H1 (cell line): ENCODE results near the gene DMPK. TPM values are rescaled to one million over a fixed set of nuclear protein-coding genes. Genes with fewer than 3 reads are reported as not detected.
A peak's percentile ranks its signal among the peaks of the same experiment; 100 is the strongest.

ENCODE experiments used
- CTCF ChIA-PET: fragments of 300-600 bp; sonication (Branson Sonifier 250); formaldehyde crosslinking; loops from one replicate; lab custom pipeline; 2021; ENCODE audit not compliant: partially characterized antibody; lab: Charles Lee
- POLR2A ChIA-PET: fragments of 300-600 bp; sonication (Branson Sonifier 250); formaldehyde crosslinking; loops from one replicate; lab custom pipeline; 2021; ENCODE audit warnings: inconsistent platforms; ENCODE audit not compliant: partially characterized antibody; lab: Charles Lee
- DNase-seq, 2 experiments: peaks; one replicate each; pipeline versions ENCODE4 v3.0.0 to v3.0.0-alpha.2; 2010 to 2022; ENCODE audit warnings: low spot score in 2 of 2, low read depth in 1 of 2, mixed read lengths in 1 of 2
- FAIRE-seq: peaks from 2 replicates; lab custom pipeline; 2011; peaks lifted over from hg19 to GRCh38; lab: Jason Lieb, UNC
- H2AFZ ChIP-seq: 2 replicates; pipeline ENCODE4 v1.8.1; 2012; ENCODE audit warnings: low read length, inconsistent platforms
- H2AK5ac ChIP-seq: 2 replicates; pipeline ENCODE4 v1.6.1; 2013; ENCODE audit warnings: low read depth, low read length
- H2BK120ac ChIP-seq: replicated peaks from 2 replicates; pipeline ENCODE3; 2013; ENCODE audit warnings: low read depth, low read length, inconsistent platforms
- H2BK12ac ChIP-seq: 2 replicates; pipeline ENCODE4 v1.6.1; 2013; ENCODE audit warnings: low read depth, low read length
- H2BK15ac ChIP-seq: 2 replicates; pipeline ENCODE4 v1.6.1; 2013; ENCODE audit warnings: low read length
- H2BK20ac ChIP-seq: 2 replicates; pipeline ENCODE4 v1.6.1; 2013; ENCODE audit warnings: low read length
- H2BK5ac ChIP-seq: 2 replicates; pipeline ENCODE4 v1.6.1; 2013; ENCODE audit warnings: low read depth, low read length
- H3K14ac ChIP-seq: 2 replicates; pipeline ENCODE4 v1.6.1; 2013; ENCODE audit warnings: inconsistent platforms; ENCODE audit not compliant: insufficient read length
- H3K18ac ChIP-seq: 2 replicates; pipeline ENCODE4 v1.6.1; 2013; ENCODE audit warnings: low read length; ENCODE audit errors: extremely low read depth
- H3K23ac ChIP-seq: 2 replicates; pipeline ENCODE4 v1.6.1; 2013; ENCODE audit warnings: inconsistent platforms; ENCODE audit not compliant: insufficient read length
- H3K23me2 ChIP-seq: 2 replicates; pipeline ENCODE4 v1.6.1; 2013; ENCODE audit warnings: low read depth, low read length
- H3K27ac ChIP-seq: 2 replicates; pipeline ENCODE4 v1.6.1; 2011; ENCODE audit warnings: low read depth, low read length, inconsistent platforms
- H3K27me3 ChIP-seq, 4 experiments: replicated peaks in 1 of 4; 1 replicate in 1 of 4; 2 replicates in 3 of 4; pipeline versions ENCODE4 v1.6.1 to v1.8.1; 2011 to 2013; ENCODE audit warnings: low read length in 3 of 4, mild to moderate bottlenecking in 3 of 4, inconsistent platforms in 2 of 4, mixed read lengths in 2 of 4, moderate library complexity in 1 of 4; ENCODE audit not compliant: control insufficient read depth in 3 of 4, insufficient read depth in 3 of 4; ENCODE audit errors: extremely low read depth in 1 of 4
- H3K36me3 ChIP-seq, 4 experiments: 2 replicates each; pipeline versions ENCODE4 v1.6.1 to v1.8.1; 2011 to 2013; ENCODE audit warnings: mild to moderate bottlenecking in 4 of 4, low read length in 3 of 4, moderate library complexity in 2 of 4, control low read depth in 1 of 4, inconsistent platforms in 1 of 4; ENCODE audit not compliant: insufficient read depth in 4 of 4, control insufficient read depth in 2 of 4
- H3K4ac ChIP-seq: replicated peaks from 2 replicates; pipeline ENCODE3; 2013; ENCODE audit warnings: low read length, low read depth, mixed read lengths, inconsistent platforms; ENCODE audit not compliant: insufficient read length
- H3K4me1 ChIP-seq, 4 experiments: replicated peaks in 1 of 4; 1 replicate in 1 of 4; 2 replicates in 3 of 4; pipeline versions ENCODE4 v1.6.1 to v1.8.1; 2011 to 2013; ENCODE audit warnings: low read length in 3 of 4, inconsistent platforms in 2 of 4, mixed read lengths in 1 of 4; ENCODE audit not compliant: insufficient read depth in 4 of 4, control insufficient read depth in 3 of 4
- H3K4me2 ChIP-seq, 2 experiments: 2 replicates each; pipeline versions ENCODE4 v1.6.1 to v1.8.1; 2011 to 2013; ENCODE audit warnings: low read depth in 2 of 2, low read length in 2 of 2, control low read depth in 1 of 2, inconsistent platforms in 1 of 2, mild to moderate bottlenecking in 1 of 2; ENCODE audit not compliant: insufficient read depth in 1 of 2
- H3K4me3 ChIP-seq, 4 experiments: fragments of 200-600, 300-600 bp in 1 of 4; sonication (generic), shearing (Covaris generic), sonication (Bioruptor Twin) in 1 of 4; 2 replicates each; pipeline versions ENCODE4 v1.5.1 to v1.8.1; 2011 to 2016; ENCODE audit warnings: low read length in 4 of 4, low read depth in 3 of 4, control low read depth in 2 of 4, inconsistent platforms in 2 of 4, mild to moderate bottlenecking in 2 of 4, mixed read lengths in 1 of 4, moderate library complexity in 1 of 4; ENCODE audit not compliant: insufficient read depth in 2 of 4; ENCODE audit errors: extremely low read depth in 1 of 4
- H3K56ac ChIP-seq: replicated peaks from 2 replicates; pipeline ENCODE3; 2013; ENCODE audit warnings: low read depth, mild to moderate bottlenecking, mixed read lengths, low read length, inconsistent platforms; ENCODE audit not compliant: insufficient read length
- H3K79me1 ChIP-seq: 2 replicates; pipeline ENCODE4 v1.6.1; 2013; ENCODE audit warnings: low read depth, low read length, control low read depth
- H3K79me2 ChIP-seq, 2 experiments: 2 replicates each; pipeline versions ENCODE4 v1.6.1 to v1.8.1; 2012 to 2013; ENCODE audit warnings: low read length in 2 of 2, mild to moderate bottlenecking in 2 of 2, inconsistent platforms in 1 of 2; ENCODE audit not compliant: insufficient read depth in 2 of 2, control insufficient read depth in 1 of 2
- H3K9ac ChIP-seq, 4 experiments: replicated peaks in 1 of 4; 1 replicate in 1 of 4; 2 replicates in 3 of 4; pipeline versions ENCODE4 v1.6.1 to v1.8.1; 2011 to 2013; ENCODE audit warnings: low read depth in 3 of 4, low read length in 3 of 4, control low read depth in 2 of 4, mild to moderate bottlenecking in 2 of 4, moderate library complexity in 2 of 4, inconsistent platforms in 1 of 4; ENCODE audit errors: extremely low read depth in 1 of 4
- H3K9me3 ChIP-seq, 2 experiments: 2 replicates each; pipeline versions ENCODE4 v1.6.1 to v1.8.1; 2012 to 2013; ENCODE audit warnings: mild to moderate bottlenecking in 2 of 2, moderate library complexity in 2 of 2, control low read depth in 1 of 2, inconsistent platforms in 1 of 2, low read depth in 1 of 2, low read length in 1 of 2, mixed read lengths in 1 of 2; ENCODE audit not compliant: insufficient read depth in 2 of 2
- H4K20me1 ChIP-seq, 2 experiments: replicated peaks in 1 of 2; 2 replicates each; pipeline versions ENCODE3 to v1.8.1; 2011 to 2013; ENCODE audit warnings: inconsistent platforms in 2 of 2, low read length in 2 of 2, mild to moderate bottlenecking in 1 of 2; ENCODE audit not compliant: insufficient read depth in 2 of 2, control insufficient read depth in 1 of 2
- H4K5ac ChIP-seq: 2 replicates; pipeline ENCODE4 v1.6.1; 2013; ENCODE audit warnings: low read length, low read depth, mixed read lengths, inconsistent platforms; ENCODE audit not compliant: insufficient read length
- H4K8ac ChIP-seq: 2 replicates; pipeline ENCODE4 v1.8.0; 2013; ENCODE audit warnings: mild to moderate bottlenecking, moderate library complexity, low read length, inconsistent platforms; ENCODE audit not compliant: insufficient read depth; ENCODE audit errors: extremely low read depth
- H4K91ac ChIP-seq: replicated peaks from 2 replicates; pipeline ENCODE3; 2013; ENCODE audit warnings: low read length, mixed read lengths, inconsistent platforms; ENCODE audit not compliant: insufficient read length
- BCL11A ChIP-seq, 2 experiments: IDR thresholded peaks; one replicate each; pipeline ENCODE4 v1.6.1; 2011; ENCODE audit warnings: low read depth in 2 of 2, low read length in 2 of 2, mild to moderate bottlenecking in 2 of 2
- CTBP2 ChIP-seq: IDR thresholded peaks from 2 replicates; pipeline ENCODE4 v1.7.0; 2011; ENCODE audit warnings: borderline replicate concordance, mild to moderate bottlenecking, moderate library complexity, mixed read lengths, low read length; ENCODE audit not compliant: insufficient read depth, insufficient read length
- GABPA ChIP-seq: IDR thresholded peaks from 2 replicates; pipeline ENCODE4 v1.6.1; 2011; ENCODE audit warnings: mild to moderate bottlenecking, low read length, moderate library complexity, borderline replicate concordance; ENCODE audit not compliant: insufficient read depth
- HDAC2 ChIP-seq, 2 experiments: fragments of 300-600 bp in 1 of 2; sonication (generic) in 1 of 2; IDR thresholded peaks; 2 replicates each; pipeline ENCODE4 v1.6.1; 2011 to 2012; ENCODE audit warnings: low read depth in 2 of 2, low read length in 2 of 2, mild to moderate bottlenecking in 2 of 2, moderate library complexity in 2 of 2, borderline replicate concordance in 1 of 2, inconsistent platforms in 1 of 2
- RAD21 ChIP-seq, 2 experiments: IDR thresholded peaks in 1 of 2; conservative IDR thresholded peaks in 1 of 2; 2 replicates each; pipeline ENCODE4 v1.6.1; 2011; ENCODE audit warnings: low read depth in 2 of 2, low read length in 2 of 2, improper control_type of control experiment in 1 of 2, inconsistent platforms in 1 of 2, mild to moderate bottlenecking in 1 of 2, moderate library complexity in 1 of 2
- WGBS, 2 experiments: shearing (Covaris generic) in 1 of 2; methylation state at CpG; one replicate each; pipeline versions ENCODE4 v1.1.6 to v1.1.7; 2013 to 2015; ENCODE audit warnings: low lambda C conversion rate in 2 of 2, mixed read lengths in 2 of 2, inconsistent platforms in 1 of 2, low coverage in 1 of 2, missing lambda C conversion rate in 1 of 2; ENCODE audit not compliant: insufficient replicate concordance in 2 of 2, insufficient coverage in 1 of 2, insufficient read length in 1 of 2; ENCODE audit errors: extremely low coverage in 1 of 2, missing lambda C conversion rate in 1 of 2; 5-methylcytosine and 5-hydroxymethylcytosine counted together
- polyA plus RNA-seq, 7 experiments: library from polyadenylated mRNA; depleted of rRNA in 3 of 7; stranded (reverse) in 5 of 7; unstranded in 2 of 7; fragments of >200 nt in 5 of 7; fragments of 200-250 nt in 2 of 7; gene quantifications; 1 replicate in 5 of 7; 2 replicates in 1 of 7; 4 replicates in 1 of 7; pipeline versions ENCODE4 v1.2.1 to v1.2.3, GENCODE V29; 2011 to 2013; ENCODE audit warnings: missing spikeins in 2 of 7, mixed read lengths in 2 of 7
- total RNA-seq: library from RNA; stranded (reverse); fragmentation: NEBNext Ultra II Directional; extraction: Animal tissue kit (Norgen Biotek cat#: 25700); gene quantifications from 2 replicates; pipeline ENCODE4 v1.2.1, GENCODE V29; 2021

DMPK gene
- total and polyA plus RNA-seq, 2 of the 8 experiments (the other 6 are each of a cell fraction or from before 2014, with no cell fraction given): 13.7 to 27.4 TPM

DNA sequence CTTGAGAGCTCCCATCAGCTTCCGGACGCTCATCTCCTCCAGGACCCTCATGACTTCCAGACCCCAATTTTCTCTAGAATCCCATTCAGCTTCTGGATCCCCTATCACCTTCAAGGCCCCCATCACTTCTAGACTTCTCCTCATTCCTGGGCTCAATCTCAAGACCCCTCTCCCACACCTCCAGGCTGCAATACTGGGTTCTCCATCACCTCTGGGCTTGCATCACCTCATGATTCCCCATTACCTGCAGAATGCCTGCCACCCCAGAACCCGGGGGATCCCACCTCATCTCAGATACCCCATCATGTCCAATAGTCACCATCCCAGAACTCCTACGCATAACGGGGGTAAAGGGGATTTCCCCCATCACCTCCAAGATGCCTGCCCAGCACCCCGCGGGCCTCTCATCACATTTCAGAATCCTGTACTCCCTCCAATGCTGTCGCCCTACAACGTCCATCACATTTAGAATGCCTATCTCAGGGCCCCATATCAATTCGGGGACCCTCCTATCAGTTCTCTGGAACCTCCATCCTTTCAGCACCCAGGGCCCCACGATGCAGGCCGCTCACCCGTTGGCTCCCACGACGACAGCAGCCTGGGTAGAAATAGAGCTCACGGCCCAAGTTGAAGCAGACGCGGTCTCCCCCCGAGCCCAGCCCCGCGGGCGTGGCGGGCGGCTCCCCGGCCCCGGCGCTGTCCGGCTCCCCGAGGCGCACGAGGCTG lies 9.6 kb upstream of the DMPK start:
- Histone ChIP-seq H3K9ac (peak overlapping the region; percentile 80 to 98 (median 92)), H3K4me3 (peak overlapping the region; percentile 67 to 100 (median 86)), H3K36me3 (peaks cover 4 to 15% (median 12%) of the 10 kb centered on the region in 4 experiments; a peak in 6 of 8 replicates), H4K20me1 (peaks cover 0 to 10% of the 10 kb centered on the region in 2 experiments), H2BK20ac (no peak overlapping the region), H3K79me2 (peaks cover 0 to 12% of the 10 kb centered on the region in 2 experiments; a peak in 2 of 4 replicates), H4K8ac (peak overlapping the region; percentile 98), H2BK5ac (no peak overlapping the region), H2AFZ (no peak overlapping the region), H2BK15ac (no peak overlapping the region), H3K79me1 (peaks cover 10% of the 10 kb centered on the region), H4K91ac (no peak overlapping the region), H3K4me2 (peak overlapping the region; percentile 95 to 99), H3K4me1 (peaks cover 0 to 6% (median 4%) of the 10 kb centered on the region in 4 experiments; a peak in 3 of 7 replicates), H3K27ac (peak overlapping the region; percentile 83; the same call in 1 of the 2 replicates), H3K4ac (no peak overlapping the region), H4K5ac (no peak overlapping the region), H2BK120ac (no peak overlapping the region), H3K27me3 (no peaks in the 10 kb centered on the region), H3K18ac (no peak overlapping the region; the same call in 1 of the 2 replicates), H3K56ac (no peak overlapping the region), H2BK12ac (no peak overlapping the region), H3K14ac (no peak overlapping the region), H2AK5ac (no peak overlapping the region), H3K9me3 (no peaks in the 10 kb centered on the region), H3K23ac (no peak overlapping the region), H3K23me2 (peaks cover 4% of the 10 kb centered on the region; the same call in 1 of the 2 replicates)
- TF ChIP-seq RAD21 (IDR thresholded peaks at IDR 0.05 in 1 of 2, conservative IDR thresholded peaks at IDR 0.05 in 1 of 2; ENCODE audit: low read depth in 2 of 2, low read length in 2 of 2) (no peak), HDAC2 (IDR thresholded peaks at IDR 0.05; ENCODE audit: borderline replicate concordance in 1 of 2, low read depth in 2 of 2, low read length in 2 of 2) (no peak), BCL11A (IDR thresholded peaks at IDR 0.05; ENCODE audit: low read depth in 2 of 2, low read length in 2 of 2) (no peak), CTBP2 (no peak), GABPA (no peak)
- FAIRE-seq: no peak
- 22% methylated on average over 15 of the region's 31 CpGs; no CpG with 5 or more reads in 1 of the 2 experiments for WGBS, 2 experiments
- DNase-seq: no peak
- ChIA-PET POLR2A (interaction anchor here (1.0 to 4.3 kb wide), 13 partner anchors 10 to 75 kb away, joined by 3 to 39 read pairs (median 5); partner anchors contain the start of genes DMPK, FOXA3, RSPH6A and SIX5), CTCF (interaction anchor here (0.7 to 2.1 kb wide), 9 partner anchors 8 to 94 kb away, joined by 3 to 7 read pairs (median 4); partner anchors contain the start of genes DMPK, IRF2BP1 and SIX5)
